ENCODE measurements around the gene SLC6A20. TPM values are rescaled to one million over a fixed set of nuclear protein-coding genes. Genes with fewer than 3 reads are reported as not detected.

The SLC6A20 gene
- total and polyA plus RNA-seq, 7 donors = 0.16 to 1.4 (median 0.60) TPM; not detected in 4

- no peaks in the 10 kb centered on the region for H3K36me3 ChIP-seq
- intact Hi-C loops (cut with DNase I) = no loop called here
- no peaks in the 10 kb centered on the region for H3K4me1 ChIP-seq
- H3K9me3 ChIP-seq = peaks cover 0 to 3% (median 0%) of the 10 kb centered on the region in 4 donors
- H3K4me3 ChIP-seq = no peak overlapping the region
- 96 to 97% methylated on average over 2 of the region's 2 CpGs for WGBS, 2 donors
- TF ChIP-seq POLR2AphosphoS5 (IDR thresholded peaks at IDR 0.05) = no peak
- no peak for TF ChIP-seq POLR2A (IDR thresholded peaks at IDR 0.05)
- DNase-seq = no peak
- no peaks in the 10 kb centered on the region for H3K27me3 ChIP-seq
- no peak overlapping the region for H3K27ac ChIP-seq
These were observed 8.8 kb downstream of the SLC6A20 start for GRCh38 chr3:45787551-45787950.

GRCh38 chr3:45786801-45787495 lies 9.4 kb downstream of the SLC6A20 start:
- no peak for DNase-seq
- Histone ChIP-seq H3K9me3 (peaks cover 0 to 3% (median 0%) of the 10 kb centered on the region in 4 donors), H3K27me3 (no peaks in the 10 kb centered on the region), H3K4me3 (no peak overlapping the region), H3K27ac (no peak overlapping the region), H3K36me3 (no peaks in the 10 kb centered on the region), H3K4me1 (no peaks in the 10 kb centered on the region)
- intact Hi-C loops (cut with DNase I) = no loop called here
- 75 to 86% methylated on average over 4 of the region's 4 CpGs for WGBS, 2 donors
- TF ChIP-seq POLR2A (IDR thresholded peaks at IDR 0.05) (no peak), CTCF (IDR thresholded peaks at IDR 0.05) (no peak), EP300 (IDR thresholded peaks at IDR 0.05) (no peak), POLR2AphosphoS5 (IDR thresholded peaks at IDR 0.05) (no peak)

GRCh38 chr3:45785605-45786150 lies 10.7 kb downstream of the SLC6A20 start:
- DNase-seq = peak; percentile 40
- Histone ChIP-seq H3K27me3 (no peaks in the 10 kb centered on the region), H3K27ac (no peak overlapping the region), H3K36me3 (no peaks in the 10 kb centered on the region), H3K9me3 (peaks cover 0 to 3% (median 0%) of the 10 kb centered on the region in 4 donors), H3K4me1 (no peaks in the 10 kb centered on the region), H3K4me3 (no peak overlapping the region)
- WGBS, 2 donors = 88 to 97% methylated on average over 3 of the region's 3 CpGs
- TF ChIP-seq EP300 (IDR thresholded peaks at IDR 0.05) (no peak), CTCF (IDR thresholded peaks at IDR 0.05) (no peak), POLR2AphosphoS5 (IDR thresholded peaks at IDR 0.05) (no peak), POLR2A (IDR thresholded peaks at IDR 0.05) (no peak)
- intact Hi-C loops (cut with DNase I) = no loop called here

- Histone ChIP-seq H3K27me3 (no peaks in the 10 kb centered on the region), H3K9me3 (no peaks in the 10 kb centered on the region), H3K4me3 (no peak overlapping the region), H3K36me3 (no peaks in the 10 kb centered on the region), H3K27ac (no peak overlapping the region), H3K4me1 (no peaks in the 10 kb centered on the region)
- WGBS, 2 donors = 87 to 89% methylated on average over 3 of the region's 3 CpGs
- TF ChIP-seq POLR2AphosphoS5 (IDR thresholded peaks at IDR 0.05) (no peak), POLR2A (IDR thresholded peaks at IDR 0.05) (no peak), EP300 (IDR thresholded peaks at IDR 0.05) (no peak), CTCF (IDR thresholded peaks at IDR 0.05) (no peak)
- DNase-seq = no peak
- intact Hi-C loops (cut with DNase I) = no loop called here
These were observed 12.7 kb downstream of the SLC6A20 start for GRCh38 chr3:45783667-45784066.

GRCh38 chr3:45782381-45782780 lies 14.0 kb downstream of the SLC6A20 start:
- no peak overlapping the region for H3K4me3 ChIP-seq
- H3K27ac ChIP-seq = no peak overlapping the region
- no peaks in the 10 kb centered on the region for H3K4me1 ChIP-seq
- H3K9me3 ChIP-seq = no peaks in the 10 kb centered on the region
- DNase-seq = no peak
- H3K36me3 ChIP-seq = no peaks in the 10 kb centered on the region
- no peak for TF ChIP-seq POLR2A (IDR thresholded peaks at IDR 0.05)
- TF ChIP-seq POLR2AphosphoS5 (IDR thresholded peaks at IDR 0.05) = no peak
- no peak for TF ChIP-seq EP300 (IDR thresholded peaks at IDR 0.05)
- TF ChIP-seq CTCF (IDR thresholded peaks at IDR 0.05) = no peak
- no peaks in the 10 kb centered on the region for H3K27me3 ChIP-seq
- 90 to 92% methylated on average over 3 of the region's 3 CpGs for WGBS, 2 donors
- intact Hi-C loops (cut with DNase I) = no loop called here

Data from sigmoid colon (tissue), 7 donors.